Activated CD4-positive, alpha-beta T cell treated with anti-CD3 and anti-CD28 coated beads, Interleukin-2, amount 10 ng/mL, durations not matched to agents 24 days and 14 days (primary cell): Measurements from ENCODE around the gene ABLIM2. TPM values are rescaled to one million over a fixed set of nuclear protein-coding genes. Genes with fewer than 3 reads are reported as not detected.

ENCODE experiments used
- DNase-seq: peaks from one replicate; pipeline ENCODE4 v3.0.0; 2022
- H3K27ac Mint-ChIP-seq: one replicate; pipeline ENCODE4 v1.8.0; 2022; ENCODE audit warnings: mild to moderate bottlenecking, mixed read lengths
- H3K27me3 Mint-ChIP-seq: one replicate; pipeline ENCODE4 v1.8.0; 2022; ENCODE audit warnings: mixed read lengths
- H3K36me3 Mint-ChIP-seq: one replicate; pipeline ENCODE4 v1.8.0; 2022; ENCODE audit warnings: low read depth, mild to moderate bottlenecking, mixed read lengths
- H3K4me1 Mint-ChIP-seq: one replicate; pipeline ENCODE4 v1.8.0; 2021; ENCODE audit warnings: mixed read lengths
- H3K4me3 Mint-ChIP-seq: one replicate; pipeline ENCODE4 v1.8.0; 2022; ENCODE audit warnings: mild to moderate bottlenecking, moderate library complexity, mixed read lengths
- H3K9me3 Mint-ChIP-seq: one replicate; pipeline ENCODE4 v1.8.0; 2021; ENCODE audit warnings: mixed read lengths
- intact Hi-C: fragments of 100-400 bp; cut with micrococcal nuclease; formaldehyde crosslinking; loops from one replicate; pipeline ENCODE4 v1.15.1; 2023
- total RNA-seq: library from RNA; stranded (reverse); gene quantifications from 2 replicates; pipeline ENCODE4 v1.2.3, GENCODE V29; 2022

Gene ABLIM2
- total RNA-seq, 1 donor from 2014 or later, result 0.63 TPM

GRCh38 chr4:8185930-8186329 is 27.3 kb upstream of the ABLIM2 start:
- Mint-ChIP-seq H3K4me3 (no peak overlapping the region), H3K9me3 (no peaks in the 10 kb centered on the region), H3K27ac (no peak overlapping the region), H3K36me3 (no peaks in the 10 kb centered on the region), H3K4me1 (no peaks in the 10 kb centered on the region), H3K27me3 (no peaks in the 10 kb centered on the region)
- DNase-seq, result no peak
- intact Hi-C loops, result no loop called here

- H3K9me3 Mint-ChIP-seq, result no peaks in the 10 kb centered on the region
- H3K27ac Mint-ChIP-seq, result no peak overlapping the region
- no peaks in the 10 kb centered on the region for H3K4me1 Mint-ChIP-seq
- intact Hi-C loops, result no loop called here
- no peak for DNase-seq
- H3K36me3 Mint-ChIP-seq, result no peaks in the 10 kb centered on the region
- no peaks in the 10 kb centered on the region for H3K27me3 Mint-ChIP-seq
- H3K4me3 Mint-ChIP-seq, result no peak overlapping the region
These were observed 26.7 kb upstream of the ABLIM2 start for GRCh38 chr4:8185295-8185694.

GRCh38 chr4:8184061-8184460 is 25.4 kb upstream of the ABLIM2 start:
- Mint-ChIP-seq H3K4me3 (no peak overlapping the region), H3K27ac (no peak overlapping the region), H3K27me3 (no peaks in the 10 kb centered on the region), H3K36me3 (no peaks in the 10 kb centered on the region), H3K4me1 (no peaks in the 10 kb centered on the region), H3K9me3 (no peaks in the 10 kb centered on the region)
- DNase-seq, result no peak
- intact Hi-C loops, result no loop called here

- H3K27ac Mint-ChIP-seq, result no peak overlapping the region
- no peaks in the 10 kb centered on the region for H3K4me1 Mint-ChIP-seq
- no peaks in the 10 kb centered on the region for H3K27me3 Mint-ChIP-seq
- no peak overlapping the region for H3K4me3 Mint-ChIP-seq
- no peaks in the 10 kb centered on the region for H3K9me3 Mint-ChIP-seq
- intact Hi-C loops, result no loop called here
- no peak for DNase-seq
- H3K36me3 Mint-ChIP-seq, result no peaks in the 10 kb centered on the region
These were observed 24.5 kb upstream of the ABLIM2 start for GRCh38 chr4:8182858-8183725.

- Mint-ChIP-seq H3K27me3 (no peaks in the 10 kb centered on the region), H3K9me3 (no peaks in the 10 kb centered on the region), H3K36me3 (no peaks in the 10 kb centered on the region), H3K27ac (no peak overlapping the region), H3K4me1 (no peaks in the 10 kb centered on the region), H3K4me3 (no peak overlapping the region)
- no peak for DNase-seq
- intact Hi-C loops, result no loop called here
These were observed 23.7 kb upstream of the ABLIM2 start for GRCh38 chr4:8182294-8182693.

GRCh38 chr4:8181844-8182243 is 23.2 kb upstream of the ABLIM2 start:
- H3K9me3 Mint-ChIP-seq, result no peaks in the 10 kb centered on the region

GRCh38 chr4:8181119-8181518 is 22.5 kb upstream of the ABLIM2 start:
- no peaks in the 10 kb centered on the region for H3K36me3 Mint-ChIP-seq
- H3K27me3 Mint-ChIP-seq, result no peaks in the 10 kb centered on the region
- no peak overlapping the region for H3K4me3 Mint-ChIP-seq
- H3K4me1 Mint-ChIP-seq, result no peaks in the 10 kb centered on the region
- DNase-seq, result no peak
- no peak overlapping the region for H3K27ac Mint-ChIP-seq
- H3K9me3 Mint-ChIP-seq, result no peaks in the 10 kb centered on the region
- intact Hi-C loops, result no loop called here

More at GRCh38 chr4:8181844-8182243, 23.2 kb upstream of the ABLIM2 start:
- no peaks in the 10 kb centered on the region for H3K4me1 Mint-ChIP-seq
- H3K36me3 Mint-ChIP-seq, result no peaks in the 10 kb centered on the region
- intact Hi-C loops, result no loop called here
- no peaks in the 10 kb centered on the region for H3K27me3 Mint-ChIP-seq
- no peak overlapping the region for H3K27ac Mint-ChIP-seq
- H3K4me3 Mint-ChIP-seq, result no peak overlapping the region
- DNase-seq, result no peak

- Mint-ChIP-seq H3K4me3 (no peak overlapping the region), H3K9me3 (no peaks in the 10 kb centered on the region), H3K27me3 (no peaks in the 10 kb centered on the region), H3K27ac (no peak overlapping the region), H3K36me3 (no peaks in the 10 kb centered on the region), H3K4me1 (no peaks in the 10 kb centered on the region)
- intact Hi-C loops, result no loop called here
- DNase-seq, result no peak
These were observed 21.9 kb upstream of the ABLIM2 start for GRCh38 chr4:8180310-8181093.

- H3K4me3 Mint-ChIP-seq, result no peak overlapping the region
- H3K36me3 Mint-ChIP-seq, result no peaks in the 10 kb centered on the region
- no peaks in the 10 kb centered on the region for H3K9me3 Mint-ChIP-seq
- no peak for DNase-seq
- no peak overlapping the region for H3K27ac Mint-ChIP-seq
- no peaks in the 10 kb centered on the region for H3K27me3 Mint-ChIP-seq
- intact Hi-C loops, result no loop called here
- no peaks in the 10 kb centered on the region for H3K4me1 Mint-ChIP-seq
These were observed 21.2 kb upstream of the ABLIM2 start for GRCh38 chr4:8179771-8180170.

GRCh38 chr4:8179074-8179473 is 20.5 kb upstream of the ABLIM2 start:
- H3K9me3 Mint-ChIP-seq, result no peaks in the 10 kb centered on the region
- intact Hi-C loops, result no loop called here
- no peak for DNase-seq

GRCh38 chr4:8177956-8178355 is 19.3 kb upstream of the ABLIM2 start:
- intact Hi-C loops, result loop anchor here (1.0 to 2.0 kb wide), 3 partner anchors 23 to 227 kb away; no protein-coding TSS in a partner anchor
- Mint-ChIP-seq H3K27ac (no peak overlapping the region), H3K27me3 (no peaks in the 10 kb centered on the region), H3K4me1 (no peaks in the 10 kb centered on the region), H3K4me3 (no peak overlapping the region), H3K36me3 (no peaks in the 10 kb centered on the region), H3K9me3 (no peaks in the 10 kb centered on the region)
- no peak for DNase-seq

More at GRCh38 chr4:8179074-8179473, 20.5 kb upstream of the ABLIM2 start:
- H3K4me1 Mint-ChIP-seq, result no peaks in the 10 kb centered on the region
- no peaks in the 10 kb centered on the region for H3K36me3 Mint-ChIP-seq
- no peaks in the 10 kb centered on the region for H3K27me3 Mint-ChIP-seq
- H3K4me3 Mint-ChIP-seq, result no peak overlapping the region
- no peak overlapping the region for H3K27ac Mint-ChIP-seq

- no peaks in the 10 kb centered on the region for H3K27me3 Mint-ChIP-seq
- H3K4me3 Mint-ChIP-seq, result no peak overlapping the region
- no peak overlapping the region for H3K27ac Mint-ChIP-seq
- no peaks in the 10 kb centered on the region for H3K4me1 Mint-ChIP-seq
- no peaks in the 10 kb centered on the region for H3K36me3 Mint-ChIP-seq
- intact Hi-C loops, result loop anchor here (1.0 to 2.0 kb wide), 3 partner anchors 23 to 227 kb away; no protein-coding TSS in a partner anchor
- H3K9me3 Mint-ChIP-seq, result no peaks in the 10 kb centered on the region
- no peak for DNase-seq
These were observed 18.9 kb upstream of the ABLIM2 start for GRCh38 chr4:8177552-8177951.

GRCh38 chr4:8176547-8177399 is 18.2 kb upstream of the ABLIM2 start:
- intact Hi-C loops, result loop anchor here (1.0 to 2.0 kb wide), 3 partner anchors 24 to 228 kb away; no protein-coding TSS in a partner anchor
- Mint-ChIP-seq H3K9me3 (no peaks in the 10 kb centered on the region), H3K4me3 (no peak overlapping the region), H3K27me3 (no peaks in the 10 kb centered on the region), H3K4me1 (no peaks in the 10 kb centered on the region), H3K36me3 (no peaks in the 10 kb centered on the region), H3K27ac (no peak overlapping the region)
- DNase-seq, result peak; percentile 81
